Measurements from ENCODE around the gene CARD14. TPM values are rescaled to one million over a fixed set of nuclear protein-coding genes. Genes with fewer than 3 reads are reported as not detected.
A peak's percentile ranks its signal among the peaks of the same experiment; 100 is the strongest.

The CARD14 gene
- total and polyA plus RNA-seq, 2 of the 13 experiments (the other 11 are each of a cell fraction or from before 2014, with no cell fraction given), result 0.11 TPM; not detected in 1

DNA sequence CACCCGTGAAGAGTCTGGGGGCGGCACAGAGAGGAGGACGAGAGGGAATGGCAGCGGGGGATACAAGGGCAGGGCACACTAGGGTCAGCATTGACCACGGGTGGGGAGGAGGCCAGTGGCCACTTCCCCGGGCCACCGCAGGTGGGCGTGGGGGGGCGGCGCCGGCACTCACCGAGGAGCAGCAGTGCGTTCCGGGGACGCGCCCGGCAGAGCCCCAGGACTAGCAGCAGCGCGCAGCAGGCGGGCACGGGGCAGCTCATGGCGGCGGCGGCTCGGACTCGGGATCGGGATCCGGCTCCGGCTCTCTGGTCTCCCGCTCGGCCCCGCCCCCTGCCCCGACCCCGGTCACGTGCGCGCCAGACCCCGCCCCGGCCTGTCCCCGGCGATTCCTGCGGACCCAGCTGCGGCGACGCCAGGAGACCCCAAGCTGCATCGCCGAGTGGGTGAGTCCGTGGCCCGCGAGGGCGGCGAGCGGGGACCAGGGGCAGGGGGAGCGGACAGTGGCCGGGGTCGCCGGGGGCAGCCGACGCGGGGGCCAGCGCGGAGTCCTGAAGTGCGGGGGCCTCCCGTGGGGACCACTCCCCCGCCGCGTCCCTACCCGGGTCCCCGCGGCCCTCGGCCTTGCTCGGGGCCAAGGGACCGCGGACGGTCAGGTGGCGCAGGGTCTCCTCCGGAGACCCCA, 50.4 kb downstream of the CARD14 start, which contains the start of the genes SGSH and SLC26A11:
Gene SGSH, minus strand, starts transcription at position 280 of the 682 bp plus-strand sequence. Its CDS starts 20 bp downstream, at position 260.
Gene SLC26A11, plus strand, starts transcription at position 374 of the 682 bp plus-strand sequence. CDS start 1,134 bp downstream, outside the sequence.
- peak within 1 kb of the TSS; percentile 66 for H2AFZ ChIP-seq (ENCODE audit: low read length)
- H3K27ac ChIP-seq (ENCODE audit: extremely low read length, insufficient read depth, low read length), result peak within 1 kb of the TSS; percentile 80
- H3K9me3 ChIP-seq (ENCODE audit: low read length), result no peaks in the 10 kb centered on the region
- ChIA-PET CTCF (ENCODE audit: low intra/inter-chr PET ratio, low total read pairs) (no interaction called here), POLR2A (interaction anchor here (0.7 to 3.3 kb wide), 15 partner anchors 8 to 228 kb away, joined by 3 to 31 read pairs (median 3); partner anchors contain the start of gene EIF4A3)
- H3K4me2 ChIP-seq (ENCODE audit: low read depth, low read length), result peak within 1 kb of the TSS; percentile 99
- BruUV-seq (replicated peaks), result no TSS peak
- peak; percentile 90 for ATAC-seq
- peak; percentile 59 for DNase-seq (ENCODE audit: low spot score)
- no peak for FAIRE-seq
- WGBS (ENCODE audit: low lambda C conversion rate), result 3% methylated on average over 15 of the region's 77 CpGs
- H4K20me1 ChIP-seq (ENCODE audit: insufficient read depth, low read length), result no peaks in the 10 kb centered on the region
- no peaks in the 10 kb centered on the region for H3K27me3 ChIP-seq (ENCODE audit: control insufficient read depth in 1 of 2, insufficient read depth in 2 of 2, low read length in 2 of 2)
- peaks cover 9% of the 10 kb centered on the region for H3K79me2 ChIP-seq (ENCODE audit: insufficient read depth, low read length)
- peak within 1 kb of the TSS; percentile 90 to 100 (median 93) for H3K4me3 ChIP-seq (replicated peaks in 1 of 3; ENCODE audit: insufficient read depth in 1 of 3, low read depth in 2 of 3, low read length in 3 of 3)
- in situ Hi-C loops (cut with HindIII; ENCODE audit: extremely low pct_ligation_motif_present, low pct_unique_long_range_greater_than_20kb) (no loop called here), intact Hi-C loops (cut with micrococcal nuclease; ENCODE audit: unreplicated experiment) (loop anchor here (2.0 kb wide), 1 partner anchor 43 kb away; no protein-coding TSS in a partner anchor)
- peaks cover 26% of the 10 kb centered on the region for H3K4me1 ChIP-seq (ENCODE audit: insufficient read depth, low read length)
- peak within 1 kb of the TSS; percentile 93 for H3K9ac ChIP-seq (ENCODE audit: insufficient read depth, low read depth, low read length)
- peaks cover 3 to 6% of the 10 kb centered on the region in 2 experiments; a peak in 3 of 5 replicates for H3K36me3 ChIP-seq (replicated peaks in 1 of 2; ENCODE audit: control insufficient read depth in 1 of 2, insufficient read depth in 2 of 2, low read length in 2 of 2)
- TF ChIP-seq ZNF180 (CRISPR knock-in tag; IDR thresholded peaks at IDR 0.05; ENCODE audit: borderline replicate concordance, low read depth) (no peak), HDAC2 (CRISPR knock-in tag; IDR thresholded peaks at IDR 0.05) (0 out of 2 replicates have a peak, but pooled peaks have one; percentile 33), CENPX (CRISPR knock-in tag; IDR thresholded peaks at IDR 0.05) (no peak), TOPORS (CRISPR knock-in tag; IDR thresholded peaks at IDR 0.05) (no peak), PRPF4 (IDR thresholded peaks at IDR 0.05; ENCODE audit: low read depth, low read length, poor library complexity, severe bottlenecking) (no peak), SNAPC2 (CRISPR knock-in tag; IDR thresholded peaks at IDR 0.05) (no peak), ZSCAN20 (CRISPR knock-in tag; IDR thresholded peaks at IDR 0.05; ENCODE audit: borderline replicate concordance) (no peak), ZNF546 (CRISPR knock-in tag; conservative IDR thresholded peaks at IDR 0.05) (0 out of 2 replicates have a peak, but pooled peaks have one; percentile 45), NFKB2 (CRISPR knock-in tag; IDR thresholded peaks at IDR 0.05; ENCODE audit: borderline replicate concordance) (no peak)
- TF ChIP-seq, protein P1, sequence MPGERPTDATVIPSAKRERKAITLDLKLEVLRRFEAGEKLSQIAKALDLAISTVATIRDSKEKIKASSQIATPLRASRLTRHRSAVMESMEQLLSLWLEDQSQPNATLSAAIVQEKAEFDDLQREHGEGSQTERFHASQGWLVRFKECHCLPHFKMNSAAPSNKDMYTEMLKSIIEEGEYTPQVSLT (CRISPR knock-in tag; IDR thresholded peaks at IDR 0.05; ENCODE audit: borderline replicate concordance, low read depth), result no peak
- TF ChIP-seq, protein P2, sequence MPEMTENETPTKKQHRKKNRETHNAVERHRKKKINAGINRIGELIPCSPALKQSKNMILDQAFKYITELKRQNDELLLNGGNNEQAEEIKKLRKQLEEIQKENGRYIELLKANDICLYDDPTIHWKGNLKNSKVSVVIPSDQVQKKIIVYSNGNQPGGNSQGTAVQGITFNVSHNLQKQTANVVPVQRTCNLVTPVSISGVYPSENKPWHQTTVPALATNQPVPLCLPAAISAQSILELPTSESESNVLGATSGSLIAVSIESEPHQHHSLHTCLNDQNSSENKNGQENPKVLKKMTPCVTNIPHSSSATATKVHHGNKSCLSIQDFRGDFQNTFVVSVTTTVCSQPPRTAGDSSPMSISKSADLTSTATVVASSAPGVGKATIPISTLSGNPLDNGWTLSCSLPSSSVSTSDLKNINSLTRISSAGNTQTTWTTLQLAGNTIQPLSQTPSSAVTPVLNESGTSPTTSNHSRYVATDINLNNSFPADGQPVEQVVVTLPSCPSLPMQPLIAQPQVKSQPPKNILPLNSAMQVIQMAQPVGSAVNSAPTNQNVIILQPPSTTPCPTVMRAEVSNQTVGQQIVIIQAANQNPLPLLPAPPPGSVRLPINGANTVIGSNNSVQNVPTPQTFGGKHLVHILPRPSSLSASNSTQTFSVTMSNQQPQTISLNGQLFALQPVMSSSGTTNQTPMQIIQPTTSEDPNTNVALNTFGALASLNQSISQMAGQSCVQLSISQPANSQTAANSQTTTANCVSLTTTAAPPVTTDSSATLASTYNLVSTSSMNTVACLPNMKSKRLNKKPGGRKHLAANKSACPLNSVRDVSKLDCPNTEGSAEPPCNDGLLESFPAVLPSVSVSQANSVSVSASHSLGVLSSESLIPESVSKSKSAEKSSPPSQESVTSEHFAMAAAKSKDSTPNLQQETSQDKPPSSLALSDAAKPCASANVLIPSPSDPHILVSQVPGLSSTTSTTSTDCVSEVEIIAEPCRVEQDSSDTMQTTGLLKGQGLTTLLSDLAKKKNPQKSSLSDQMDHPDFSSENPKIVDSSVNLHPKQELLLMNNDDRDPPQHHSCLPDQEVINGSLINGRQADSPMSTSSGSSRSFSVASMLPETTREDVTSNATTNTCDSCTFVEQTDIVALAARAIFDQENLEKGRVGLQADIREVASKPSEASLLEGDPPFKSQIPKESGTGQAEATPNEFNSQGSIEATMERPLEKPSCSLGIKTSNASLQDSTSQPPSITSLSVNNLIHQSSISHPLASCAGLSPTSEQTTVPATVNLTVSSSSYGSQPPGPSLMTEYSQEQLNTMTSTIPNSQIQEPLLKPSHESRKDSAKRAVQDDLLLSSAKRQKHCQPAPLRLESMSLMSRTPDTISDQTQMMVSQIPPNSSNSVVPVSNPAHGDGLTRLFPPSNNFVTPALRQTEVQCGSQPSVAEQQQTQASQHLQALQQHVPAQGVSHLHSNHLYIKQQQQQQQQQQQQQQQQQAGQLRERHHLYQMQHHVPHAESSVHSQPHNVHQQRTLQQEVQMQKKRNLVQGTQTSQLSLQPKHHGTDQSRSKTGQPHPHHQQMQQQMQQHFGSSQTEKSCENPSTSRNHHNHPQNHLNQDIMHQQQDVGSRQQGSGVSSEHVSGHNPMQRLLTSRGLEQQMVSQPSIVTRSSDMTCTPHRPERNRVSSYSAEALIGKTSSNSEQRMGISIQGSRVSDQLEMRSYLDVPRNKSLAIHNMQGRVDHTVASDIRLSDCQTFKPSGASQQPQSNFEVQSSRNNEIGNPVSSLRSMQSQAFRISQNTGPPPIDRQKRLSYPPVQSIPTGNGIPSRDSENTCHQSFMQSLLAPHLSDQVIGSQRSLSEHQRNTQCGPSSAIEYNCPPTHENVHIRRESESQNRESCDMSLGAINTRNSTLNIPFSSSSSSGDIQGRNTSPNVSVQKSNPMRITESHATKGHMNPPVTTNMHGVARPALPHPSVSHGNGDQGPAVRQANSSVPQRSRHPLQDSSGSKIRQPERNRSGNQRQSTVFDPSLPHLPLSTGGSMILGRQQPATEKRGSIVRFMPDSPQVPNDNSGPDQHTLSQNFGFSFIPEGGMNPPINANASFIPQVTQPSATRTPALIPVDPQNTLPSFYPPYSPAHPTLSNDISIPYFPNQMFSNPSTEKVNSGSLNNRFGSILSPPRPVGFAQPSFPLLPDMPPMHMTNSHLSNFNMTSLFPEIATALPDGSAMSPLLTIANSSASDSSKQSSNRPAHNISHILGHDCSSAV (CRISPR knock-in tag; IDR thresholded peaks at IDR 0.05; ENCODE audit: borderline replicate concordance), result no peak
- TF ChIP-seq, protein P3, sequence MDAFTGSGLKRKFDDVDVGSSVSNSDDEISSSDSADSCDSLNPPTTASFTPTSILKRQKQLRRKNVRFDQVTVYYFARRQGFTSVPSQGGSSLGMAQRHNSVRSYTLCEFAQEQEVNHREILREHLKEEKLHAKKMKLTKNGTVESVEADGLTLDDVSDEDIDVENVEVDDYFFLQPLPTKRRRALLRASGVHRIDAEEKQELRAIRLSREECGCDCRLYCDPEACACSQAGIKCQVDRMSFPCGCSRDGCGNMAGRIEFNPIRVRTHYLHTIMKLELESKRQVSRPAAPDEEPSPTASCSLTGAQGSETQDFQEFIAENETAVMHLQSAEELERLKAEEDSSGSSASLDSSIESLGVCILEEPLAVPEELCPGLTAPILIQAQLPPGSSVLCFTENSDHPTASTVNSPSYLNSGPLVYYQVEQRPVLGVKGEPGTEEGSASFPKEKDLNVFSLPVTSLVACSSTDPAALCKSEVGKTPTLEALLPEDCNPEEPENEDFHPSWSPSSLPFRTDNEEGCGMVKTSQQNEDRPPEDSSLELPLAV (CRISPR knock-in tag; conservative IDR thresholded peaks at IDR 0.05; ENCODE audit: low read depth), result no peak
